Keratinocyte (primary cell): ENCODE results near the gene SCAF1. TPM values are rescaled to one million over a fixed set of nuclear protein-coding genes. Genes with fewer than 3 reads are reported as not detected.

ENCODE experiments used
- DNase-seq: peaks from one replicate; pipeline ENCODE4 v3.0.0-alpha.2; 2011; ENCODE audit warnings: low read depth, missing footprints, low spot score
- FAIRE-seq: peaks from 2 replicates; lab custom pipeline; 2011; peaks lifted over from hg19 to GRCh38; lab: Jason Lieb, UNC
- H2AFZ ChIP-seq: 2 replicates; pipeline ENCODE4 v1.6.0; 2012; ENCODE audit warnings: low read length, control low read depth, inconsistent platforms; ENCODE audit not compliant: control insufficient read depth
- H3K27ac ChIP-seq: 2 replicates; pipeline ENCODE4 v1.5.1; 2011; ENCODE audit warnings: low read length; ENCODE audit not compliant: control insufficient read depth, insufficient read depth
- H3K27me3 ChIP-seq: 3 replicates; pipeline ENCODE4 v1.6.0; 2011; ENCODE audit warnings: low read length; ENCODE audit not compliant: control insufficient read depth, insufficient read depth; ENCODE audit errors: extremely low read depth
- H3K36me3 ChIP-seq, 2 experiments: 2 replicates in 1 of 2; 3 replicates in 1 of 2; pipeline ENCODE4 v1.5.1; 2011; ENCODE audit warnings: low read length in 2 of 2, mild to moderate bottlenecking in 1 of 2; ENCODE audit not compliant: control insufficient read depth in 2 of 2, insufficient read depth in 2 of 2; ENCODE audit errors: extremely low read depth in 1 of 2
- H3K4me1 ChIP-seq: 3 replicates; pipeline ENCODE4 v1.5.1; 2011; ENCODE audit warnings: low read length; ENCODE audit not compliant: control insufficient read depth, insufficient read depth; ENCODE audit errors: extremely low read depth
- H3K4me2 ChIP-seq: 3 replicates; pipeline ENCODE4 v1.6.0; 2011; ENCODE audit warnings: low read depth, low read length; ENCODE audit not compliant: control insufficient read depth, insufficient read depth; ENCODE audit errors: extremely low read depth
- H3K4me3 ChIP-seq, 3 experiments: fragments of 200-600 bp in 1 of 3; sonication (generic) in 1 of 3; 2 replicates in 2 of 3; 3 replicates in 1 of 3; pipeline ENCODE4 v1.5.1; 2011 to 2016; ENCODE audit warnings: low read length in 3 of 3, mild to moderate bottlenecking in 3 of 3, control low read depth in 2 of 3, inconsistent platforms in 1 of 3, low read depth in 1 of 3, mixed read lengths in 1 of 3, mixed run types in 1 of 3, moderate library complexity in 1 of 3; ENCODE audit not compliant: control insufficient read depth in 2 of 3, insufficient read depth in 2 of 3; ENCODE audit errors: extremely low read depth in 1 of 3
- H3K79me2 ChIP-seq: 2 replicates; pipeline ENCODE4 v1.6.0; 2012; ENCODE audit warnings: low read length; ENCODE audit not compliant: control insufficient read depth, insufficient read depth
- H3K9ac ChIP-seq: 3 replicates; pipeline ENCODE4 v1.6.0; 2011; ENCODE audit warnings: low read length; ENCODE audit not compliant: control insufficient read depth, insufficient read depth; ENCODE audit errors: extremely low read depth
- H3K9me1 ChIP-seq: 3 replicates; pipeline ENCODE4 v1.6.0; 2011; ENCODE audit warnings: low read length; ENCODE audit not compliant: control insufficient read depth, insufficient read depth; ENCODE audit errors: extremely low read depth
- H3K9me3 ChIP-seq: 2 replicates; pipeline ENCODE4 v1.5.1; 2012; ENCODE audit warnings: low read depth, low read length; ENCODE audit not compliant: control insufficient read depth
- H4K20me1 ChIP-seq: 3 replicates; pipeline ENCODE4 v1.6.0; 2011; ENCODE audit warnings: low read length; ENCODE audit not compliant: control insufficient read depth, insufficient read depth; ENCODE audit errors: extremely low read depth
- CTCF ChIP-seq, 3 experiments: IDR thresholded peaks in 1 of 3; conservative IDR thresholded peaks in 1 of 3; optimal IDR thresholded peaks in 1 of 3; 2 replicates in 2 of 3; 3 replicates in 1 of 3; pipeline versions ENCODE3 to v1.5.1; 2011; ENCODE audit warnings: low read length in 3 of 3, mild to moderate bottlenecking in 3 of 3, moderate library complexity in 2 of 3, control low read depth in 1 of 3, inconsistent platforms in 1 of 3; ENCODE audit not compliant: insufficient read depth in 2 of 3; ENCODE audit errors: extremely low read depth in 1 of 3
- EZH2 ChIP-seq: IDR thresholded peaks from one replicate; pipeline ENCODE4 v1.6.1; 2012; ENCODE audit warnings: inconsistent platforms, mild to moderate bottlenecking, low read length, moderate library complexity
- dilution Hi-C: fragments of 300-500 bp; cut with MboI; formaldehyde crosslinking; loops from one replicate; pipeline ENCODE4 v1.7.0; 2020; ENCODE audit warnings: low sequenced_read_pairs; ENCODE audit not compliant: extremely low pct_ligation_motif_present
- polyA plus RNA-seq, 5 experiments: library from polyadenylated mRNA; depleted of rRNA in 3 of 5; stranded (reverse) in 3 of 5; stranded (forward) in 1 of 5; unstranded in 1 of 5; fragments of >200 nt; gene quantifications; 1 replicate in 1 of 5; 2 replicates in 3 of 5; 3 replicates in 1 of 5; pipeline versions ENCODE4 v1.2.1 to v1.2.3, GENCODE V29; 2011 to 2012; ENCODE audit warnings: missing spikeins in 2 of 5, low read depth in 1 of 5, low replicate concordance in 1 of 5

Gene SCAF1
- polyA plus RNA-seq, 1 donor (not counting 4 experiments of a cell fraction or from before 2014, with no cell fraction given) = 3.4 TPM

- H3K79me2 ChIP-seq = peaks cover 50% of the 10 kb centered on the region
- H2AFZ ChIP-seq = no peak overlapping the region
- no peaks in the 10 kb centered on the region for H3K9me1 ChIP-seq
- H3K4me2 ChIP-seq = no peak overlapping the region
- H3K4me3 ChIP-seq = no peak overlapping the region
- dilution Hi-C loops = no loop called here
- no peaks in the 10 kb centered on the region for H3K9me3 ChIP-seq
- DNase-seq (no peak), FAIRE-seq (no peak)
- no peak overlapping the region for H3K27ac ChIP-seq
- H3K27me3 ChIP-seq = no peaks in the 10 kb centered on the region
- TF ChIP-seq EZH2 (no peak), CTCF (optimal IDR thresholded peaks at IDR 0.05 in 1 of 3, IDR thresholded peaks at IDR 0.05 in 1 of 3, conservative IDR thresholded peaks at IDR 0.05 in 1 of 3; ENCODE audit: extremely low read depth in 1 of 3, insufficient read depth in 2 of 3, low read length in 3 of 3) (no peak)
- no peak overlapping the region for H3K9ac ChIP-seq
- H3K36me3 ChIP-seq = peaks cover 42 to 45% of the 10 kb centered on the region in 2 experiments
- H4K20me1 ChIP-seq = peaks cover 7% of the 10 kb centered on the region
- H3K4me1 ChIP-seq = no peaks in the 10 kb centered on the region
Measured at GRCh38 chr19:49651029-49651819, 9.2 kb downstream of the SCAF1 start.

GRCh38 chr19:49651820-49652550 lies 10.0 kb downstream of the SCAF1 start:
- no peak for DNase-seq
- Histone ChIP-seq H3K27ac (no peak overlapping the region), H3K9ac (no peak overlapping the region), H3K9me3 (no peaks in the 10 kb centered on the region), H3K79me2 (peaks cover 42% of the 10 kb centered on the region), H3K4me3 (no peak overlapping the region), H3K27me3 (no peaks in the 10 kb centered on the region), H2AFZ (no peak overlapping the region), H3K4me2 (no peak overlapping the region), H3K36me3 (peaks cover 43 to 44% of the 10 kb centered on the region in 2 experiments), H3K4me1 (no peaks in the 10 kb centered on the region), H3K9me1 (no peaks in the 10 kb centered on the region), H4K20me1 (peaks cover 9% of the 10 kb centered on the region)
- TF ChIP-seq EZH2 = no peak
- TF ChIP-seq CTCF (optimal IDR thresholded peaks at IDR 0.05 in 1 of 3, IDR thresholded peaks at IDR 0.05 in 1 of 3, conservative IDR thresholded peaks at IDR 0.05 in 1 of 3; ENCODE audit: extremely low read depth in 1 of 3, insufficient read depth in 2 of 3, low read length in 3 of 3) = no peak
- dilution Hi-C loops = no loop called here
- no peak for FAIRE-seq
